GM21390 (cell line): ENCODE measurements around the gene GRPEL2.

Experiments
- ATAC-seq: cut with Tn5 transposase; IDR thresholded peaks from one replicate; pipeline ENCODE4 v1.9.1; 2021; ENCODE audit not compliant: unreplicated experiment

The GRPEL2 gene, protein sequence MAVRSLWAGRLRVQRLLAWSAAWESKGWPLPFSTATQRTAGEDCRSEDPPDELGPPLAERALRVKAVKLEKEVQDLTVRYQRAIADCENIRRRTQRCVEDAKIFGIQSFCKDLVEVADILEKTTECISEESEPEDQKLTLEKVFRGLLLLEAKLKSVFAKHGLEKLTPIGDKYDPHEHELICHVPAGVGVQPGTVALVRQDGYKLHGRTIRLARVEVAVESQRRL

GRCh38 chr5:149345147-149345891 is at the start of gene GRPEL2:
TSS of gene GRPEL2 (plus strand) at chr5:149345499. CDS start at chr5:149345540, 41 bp downstream.
- peak; percentile 96 for ATAC-seq

GRCh38 chr5:149297340-149298025 is 47.8 kb upstream of the GRPEL2 start:
- no peak for ATAC-seq

- no peak for ATAC-seq
Measured at GRCh38 chr5:149298163-149298562, 47.1 kb upstream of the GRPEL2 start.

- no peak for ATAC-seq
Measured at GRCh38 chr5:149298842-149299404, 46.4 kb upstream of the GRPEL2 start.

DNA sequence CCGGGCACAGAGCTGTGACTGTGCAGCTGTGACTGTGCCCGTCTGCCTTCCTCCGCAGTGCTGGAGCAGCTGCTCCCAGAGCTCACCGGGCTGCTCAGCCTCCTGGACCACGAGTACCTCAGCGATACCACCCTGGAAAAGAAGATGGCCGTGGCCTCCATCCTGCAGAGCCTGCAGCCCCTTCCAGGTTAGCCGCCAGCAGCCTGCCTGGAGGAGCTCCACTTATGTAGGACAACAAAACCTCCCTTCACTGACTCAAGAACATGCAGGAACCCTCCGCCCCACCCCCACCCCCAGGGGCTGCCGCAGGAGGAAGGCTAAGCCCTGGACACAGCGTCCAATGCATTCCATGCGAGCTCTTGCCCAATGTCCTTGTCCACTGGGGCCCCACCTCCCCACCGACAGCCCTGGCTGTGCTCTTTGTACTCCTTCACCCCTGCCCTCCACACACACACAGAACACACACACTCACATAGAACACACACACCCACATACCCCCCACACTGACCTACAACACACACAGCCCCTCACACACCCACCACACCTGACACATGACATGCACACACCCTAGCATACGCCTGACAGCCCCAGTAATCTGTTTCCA is 45.7 kb upstream of the GRPEL2 start:
- no peak for ATAC-seq

DNA sequence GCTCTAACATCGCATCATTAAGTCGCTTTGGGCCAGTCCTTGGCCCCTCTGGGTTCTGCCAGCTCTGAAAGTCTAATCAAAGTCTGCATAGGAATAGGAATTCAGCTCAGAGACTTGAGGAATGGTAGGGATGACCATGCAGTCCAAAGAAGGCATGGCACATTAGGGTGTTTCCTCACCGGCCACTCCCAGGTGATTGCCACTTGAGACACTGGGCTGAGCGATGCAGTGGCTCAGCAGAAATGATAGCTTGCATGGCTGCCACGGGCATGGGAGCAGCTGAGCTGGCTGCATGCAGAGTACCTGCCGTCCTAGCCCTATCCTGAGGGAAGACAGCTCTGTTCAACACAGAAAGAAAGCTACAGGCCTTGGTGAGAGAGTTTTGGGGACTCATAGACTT is 44.9 kb upstream of the GRPEL2 start:
- ATAC-seq = no peak

GRCh38 chr5:149301049-149301743 is 44.1 kb upstream of the GRPEL2 start:
- no peak for ATAC-seq

DNA sequence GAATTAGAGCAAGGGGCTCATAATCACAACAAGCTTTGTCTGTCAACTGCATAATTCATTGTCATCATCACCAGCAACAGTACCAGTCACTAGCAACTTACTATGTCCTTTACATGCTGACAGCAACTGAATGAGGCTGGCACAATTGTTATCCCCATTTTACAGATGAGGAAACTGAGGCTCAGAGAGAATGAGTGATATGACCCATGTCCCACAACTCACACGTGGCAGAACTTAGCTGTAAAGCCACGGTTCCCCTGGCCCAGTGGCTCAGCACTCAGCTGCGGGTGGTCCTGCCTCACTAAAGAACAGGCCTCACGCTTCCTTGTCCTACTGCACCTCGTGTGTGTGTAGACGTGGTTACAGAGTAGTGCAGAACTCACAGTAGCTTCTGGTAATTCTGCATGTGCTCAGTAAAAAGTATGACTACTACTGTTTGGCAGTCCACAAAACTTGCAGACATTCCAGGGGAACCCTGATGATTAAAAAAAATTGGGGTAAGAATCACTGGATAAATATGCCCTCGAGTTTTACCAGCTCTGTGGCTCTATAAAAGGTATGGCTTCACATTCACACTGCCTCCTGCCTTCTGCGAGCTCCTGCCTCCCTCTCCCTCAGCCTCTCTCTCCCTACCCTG is 43.4 kb upstream of the GRPEL2 start:
- no peak for ATAC-seq

DNA sequence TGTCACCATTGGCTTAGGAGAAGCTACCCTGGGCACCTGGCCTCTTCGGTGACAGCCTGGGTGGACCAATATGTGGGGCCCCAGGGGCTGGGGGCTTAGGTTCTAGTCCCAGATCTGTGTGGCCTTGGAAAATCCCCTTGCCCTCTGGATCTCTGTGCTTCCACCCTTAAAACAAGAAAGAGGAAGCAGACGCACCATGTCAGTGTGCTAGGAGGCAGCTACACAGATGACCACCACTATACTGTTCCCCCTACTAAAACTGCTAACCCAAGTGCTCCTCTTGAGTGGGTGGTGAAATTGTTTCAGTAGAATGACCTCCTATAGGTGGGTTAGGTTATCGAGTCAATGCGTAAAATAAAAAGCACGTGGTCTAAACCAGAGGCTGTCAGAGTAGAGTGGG is 42.7 kb upstream of the GRPEL2 start:
- ATAC-seq = no peak

GRCh38 chr5:149303210-149303609 is 42.1 kb upstream of the GRPEL2 start:
- no peak for ATAC-seq

GRCh38 chr5:149304195-149305078 is 40.9 kb upstream of the GRPEL2 start:
- no peak for ATAC-seq

DNA sequence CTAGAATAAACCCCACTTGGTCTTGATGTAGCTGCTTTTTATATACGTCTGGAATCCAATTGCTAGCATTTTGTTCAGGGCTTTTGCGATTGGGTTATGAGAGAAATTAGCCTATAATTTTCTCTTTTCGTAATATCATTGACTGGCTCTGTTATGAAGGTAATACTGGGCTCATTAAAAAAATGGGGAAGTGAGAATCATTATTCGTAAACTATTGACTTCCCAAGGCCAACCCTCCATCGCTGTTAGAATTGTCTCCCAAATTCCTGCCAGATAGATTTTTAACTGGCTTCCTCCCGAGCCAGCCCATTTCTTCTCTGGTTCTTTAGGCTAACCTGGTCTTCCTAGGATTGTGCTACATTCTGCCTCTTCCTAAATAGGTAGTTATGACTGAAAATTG is 35.9 kb upstream of the GRPEL2 start:
- no peak for ATAC-seq

GRCh38 chr5:149310488-149310887 is 34.8 kb upstream of the GRPEL2 start:
- no peak for ATAC-seq

GRCh38 chr5:149310947-149311658 is 34.2 kb upstream of the GRPEL2 start:
- ATAC-seq = no peak

DNA sequence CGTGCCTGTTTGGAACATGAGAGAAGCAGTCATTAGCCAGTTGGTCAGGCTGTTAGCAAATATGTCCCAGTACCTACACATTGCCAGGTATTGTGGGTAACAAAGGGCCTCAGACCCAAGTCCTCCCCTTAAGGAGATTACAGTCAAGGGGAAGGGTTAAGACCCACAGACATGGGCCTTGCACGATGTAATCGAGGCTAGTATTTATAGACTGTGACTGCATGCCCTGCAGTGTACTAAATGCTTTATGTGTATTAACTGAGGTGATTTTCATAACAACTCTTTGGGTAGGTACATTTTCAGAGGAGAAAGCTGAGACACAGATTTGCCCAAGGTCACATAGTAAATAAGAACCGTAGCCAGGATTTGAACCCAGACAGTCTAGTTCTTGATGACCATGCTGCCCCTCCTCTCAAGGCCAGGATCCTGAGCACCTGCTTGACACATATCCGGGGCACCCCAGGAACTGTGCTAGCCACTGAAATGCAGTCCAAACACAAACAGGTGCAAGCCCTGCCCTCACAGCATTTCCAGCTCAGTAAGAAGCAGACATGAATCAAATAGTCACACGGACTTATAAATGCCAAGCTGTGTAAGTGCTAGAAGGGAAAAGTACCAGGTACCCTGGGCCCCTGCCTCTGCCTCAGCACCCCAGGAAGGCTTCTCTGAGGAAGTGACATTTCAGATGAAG is 32.0 kb upstream of the GRPEL2 start:
- no peak for ATAC-seq

- no peak for ATAC-seq
Measured at GRCh38 chr5:149314571-149315111, 30.7 kb upstream of the GRPEL2 start.

GRCh38 chr5:149315753-149316152 is 29.5 kb upstream of the GRPEL2 start:
- ATAC-seq = no peak
